PC-3 (cell line): ENCODE data around the gene RAD17. TPM values are rescaled to one million over a fixed set of nuclear protein-coding genes. Genes with fewer than 3 reads are reported as not detected.
"Not testable (repeated sequence)": the region's sequence is repeated elsewhere in the genome, so short reads cannot be mapped to it uniquely, and the experiment has no call there.

Experiments
- ATAC-seq: fragments of 200-7000 bp; cut with Tn5 transposase; 2 replicates; pipeline ENCODE4 v1.9.1; 2020; ENCODE audit warnings: mild to moderate bottlenecking, moderate library complexity
- BruUV-seq: library from RNA; stranded (reverse); fragments of 400-500 nt; replicated peaks from 2 replicates; lab custom pipeline; 2021; lab: Mats Ljungman, UMichigan
- CTCF ChIA-PET: fragments of 300-600 bp; sonication (Branson Sonifier 250); formaldehyde crosslinking; loops from one replicate; lab custom pipeline; 2022; ENCODE audit warnings: antibody characterized with exemption; lab: Charles Lee
- POLR2A ChIA-PET: fragments of 300-600 bp; sonication (Branson Sonifier 250); formaldehyde crosslinking; loops from one replicate; lab custom pipeline; 2022; ENCODE audit warnings: antibody characterized with exemption; ENCODE audit not compliant: unreplicated experiment; lab: Charles Lee
- DNase-seq: peaks from one replicate; pipeline ENCODE4 v3.0.0-alpha.2; 2015
- H2AFZ ChIP-seq: fragments of 300-600 bp; sonication (generic); 2 replicates; pipeline ENCODE4 v1.6.0; 2016; ENCODE audit warnings: antibody characterized with exemption, low read length
- H3F3A ChIP-seq: fragments of 300-600 bp; sonication (generic); one replicate; pipeline ENCODE4 v1.6.0; 2017; ENCODE audit warnings: antibody characterized with exemption, low read length, control low read depth, mild to moderate bottlenecking; ENCODE audit not compliant: unreplicated experiment
- H3K27ac ChIP-seq: fragments of 300-600 bp; sonication (generic); 2 replicates; pipeline ENCODE4 v1.5.1; 2016; ENCODE audit warnings: mild to moderate bottlenecking, low read length
- H3K27me3 ChIP-seq: fragments of 300-600 bp; sonication (generic); 2 replicates; pipeline ENCODE4 v1.6.1; 2016; ENCODE audit warnings: low read length, mixed read lengths
- H3K36me3 ChIP-seq: fragments of 300-600 bp; sonication (generic); 2 replicates; pipeline ENCODE4 v1.6.1; 2016; ENCODE audit warnings: low read depth, mixed run types, low read length, mixed read lengths
- H3K4me1 ChIP-seq: fragments of 300-600 bp; sonication (generic); 2 replicates; pipeline ENCODE4 v1.5.1; 2016; ENCODE audit warnings: low read length; ENCODE audit not compliant: insufficient read depth
- H3K4me2 ChIP-seq: fragments of 300-600 bp; sonication (generic); 2 replicates; pipeline ENCODE4 v1.6.0; 2016; ENCODE audit warnings: low read length
- H3K4me3 ChIP-seq: fragments of 300-600 bp; sonication (generic); 2 replicates; pipeline ENCODE4 v1.5.1; 2016; ENCODE audit warnings: mild to moderate bottlenecking, low read length, mixed read lengths
- H3K79me2 ChIP-seq: fragments of 300-600 bp; sonication (generic); 2 replicates; pipeline ENCODE4 v1.6.1; 2017; ENCODE audit warnings: low read length, mixed read lengths
- H3K9ac ChIP-seq: fragments of 300-600 bp; sonication (generic); 2 replicates; pipeline ENCODE4 v1.6.0; 2016; ENCODE audit warnings: mild to moderate bottlenecking, low read length
- H3K9me2 ChIP-seq: fragments of 300-600 bp; sonication (generic); replicated peaks from 2 replicates; pipeline ENCODE4 v1.6.1; 2016; ENCODE audit warnings: mixed run types, low read length, mixed read lengths
- H3K9me3 ChIP-seq: fragments of 300-600 bp; sonication (generic); 2 replicates; pipeline ENCODE4 v1.6.1; 2016; ENCODE audit warnings: low read length, mixed read lengths
- H4K20me1 ChIP-seq: fragments of 300-600 bp; sonication (generic); 2 replicates; pipeline ENCODE4 v1.6.1; 2016; ENCODE audit warnings: low read length, mixed read lengths
- EZH2 ChIP-seq: fragments of 300-600 bp; sonication (generic); IDR thresholded peaks from one replicate; pipeline ENCODE4 v1.6.1; 2017; ENCODE audit warnings: antibody characterized with exemption, mild to moderate bottlenecking, low read length; ENCODE audit not compliant: unreplicated experiment
- EZH2phosphoT487 ChIP-seq: fragments of 300-600 bp; sonication (generic); IDR thresholded peaks from 2 replicates; pipeline ENCODE4 v1.6.1; 2018; ENCODE audit warnings: mild to moderate bottlenecking, antibody characterized with exemption, low read length, borderline replicate concordance
- intact Hi-C: fragments of 100-400 bp; cut with micrococcal nuclease; formaldehyde crosslinking; loops from 2 replicates; pipeline ENCODE4 v1.9.0; 2023
- total RNA-seq: library from RNA; depleted of rRNA; stranded (reverse); fragments of >200 nt; gene quantifications from 2 replicates; pipeline ENCODE4 v1.2.3, GENCODE V29; 2014
- TF ChIP-seq, protein P1 (sequence below): fragments of 300-600 bp; sonication (generic); conservative IDR thresholded peaks from 2 replicates; pipeline ENCODE4 v1.5.1; 2017; ENCODE audit warnings: antibody characterized with exemption, low read depth, mild to moderate bottlenecking, low read length

The RAD17 gene
- total RNA-seq, 1 experiment from 2014 or later: 13.5 TPM

- H3K79me2 ChIP-seq: no peaks in the 10 kb centered on the region
- TF ChIP-seq EZH2 (no peak), EZH2phosphoT487 (no peak)
- TF ChIP-seq, protein P1, sequence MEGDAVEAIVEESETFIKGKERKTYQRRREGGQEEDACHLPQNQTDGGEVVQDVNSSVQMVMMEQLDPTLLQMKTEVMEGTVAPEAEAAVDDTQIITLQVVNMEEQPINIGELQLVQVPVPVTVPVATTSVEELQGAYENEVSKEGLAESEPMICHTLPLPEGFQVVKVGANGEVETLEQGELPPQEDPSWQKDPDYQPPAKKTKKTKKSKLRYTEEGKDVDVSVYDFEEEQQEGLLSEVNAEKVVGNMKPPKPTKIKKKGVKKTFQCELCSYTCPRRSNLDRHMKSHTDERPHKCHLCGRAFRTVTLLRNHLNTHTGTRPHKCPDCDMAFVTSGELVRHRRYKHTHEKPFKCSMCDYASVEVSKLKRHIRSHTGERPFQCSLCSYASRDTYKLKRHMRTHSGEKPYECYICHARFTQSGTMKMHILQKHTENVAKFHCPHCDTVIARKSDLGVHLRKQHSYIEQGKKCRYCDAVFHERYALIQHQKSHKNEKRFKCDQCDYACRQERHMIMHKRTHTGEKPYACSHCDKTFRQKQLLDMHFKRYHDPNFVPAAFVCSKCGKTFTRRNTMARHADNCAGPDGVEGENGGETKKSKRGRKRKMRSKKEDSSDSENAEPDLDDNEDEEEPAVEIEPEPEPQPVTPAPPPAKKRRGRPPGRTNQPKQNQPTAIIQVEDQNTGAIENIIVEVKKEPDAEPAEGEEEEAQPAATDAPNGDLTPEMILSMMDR: no peak
- H3K9me3 ChIP-seq: no peaks in the 10 kb centered on the region
- H4K20me1 ChIP-seq: no peaks in the 10 kb centered on the region
- DNase-seq (peak; percentile 14), ATAC-seq (peak; percentile 27; the same call in 1 of the 2 replicates)
- peak overlapping the region; percentile 46 for H3K27ac ChIP-seq
- ChIA-PET POLR2A (interaction anchor here (0.7 kb wide), 1 partner anchor 387 kb away, joined by 4 read pairs; no protein-coding TSS in a partner anchor), CTCF (no interaction called here)
- no peaks in the 10 kb centered on the region for H3F3A ChIP-seq
- intact Hi-C loops: loop anchor here (5.0 kb wide), 1 partner anchor 40 kb away; the partner anchor contains the start of gene OCLN
- no peaks in the 10 kb centered on the region for H3K36me3 ChIP-seq
- peak overlapping the region; percentile 73 for H3K4me2 ChIP-seq
- H2AFZ ChIP-seq: peak overlapping the region; percentile 33; the same call in 1 of the 2 replicates
- no peaks in the 10 kb centered on the region for H3K27me3 ChIP-seq
- H3K9ac ChIP-seq: no peak overlapping the region
- 0 out of 2 replicates have a peak overlapping the region, but pooled peaks have one; percentile 22 for H3K4me3 ChIP-seq
- no TSS peak for BruUV-seq
- no peaks in the 10 kb centered on the region for H3K9me2 ChIP-seq
- H3K4me1 ChIP-seq: peaks cover 18% of the 10 kb centered on the region
Measured at GRCh38 chr5:69451941-69452647, 82.5 kb downstream of the RAD17 start.

DNA sequence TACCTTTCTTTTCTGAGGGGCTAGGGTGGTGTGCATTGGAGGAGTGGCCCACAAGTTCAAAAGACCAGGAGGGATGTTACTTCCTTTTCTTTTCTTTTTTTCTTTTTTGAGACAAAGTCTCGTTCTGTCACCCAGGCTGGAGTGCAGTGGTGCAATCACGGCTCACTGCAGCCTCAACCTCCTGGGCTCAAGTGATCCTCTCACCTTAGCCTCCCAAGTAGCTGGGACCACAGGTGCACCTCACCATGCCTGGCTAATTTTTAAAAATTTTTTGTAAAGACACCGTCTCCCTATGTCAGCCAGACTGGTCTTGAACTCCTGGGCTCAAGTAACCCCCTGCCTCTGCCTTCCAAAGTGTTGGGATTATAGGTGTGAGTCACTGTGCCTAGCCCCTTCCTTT, 83.9 kb downstream of the RAD17 start:
- H3K9me3 ChIP-seq, H3K4me3 ChIP-seq, CTCF ChIA-PET, H3K4me2 ChIP-seq, H3F3A ChIP-seq, H4K20me1 ChIP-seq, BruUV-seq, H2AFZ ChIP-seq, H3K9me2 ChIP-seq, ATAC-seq, H3K79me2 ChIP-seq, H3K9ac ChIP-seq, H3K36me3 ChIP-seq, DNase-seq, H3K27ac ChIP-seq, POLR2A ChIA-PET, H3K27me3 ChIP-seq: not testable (repeated sequence)
- intact Hi-C loops: loop anchor here (5.0 kb wide), 1 partner anchor 39 kb away; the partner anchor contains the start of gene OCLN
- H3K4me1 ChIP-seq: peaks cover 18% of the 10 kb centered on the region

- Histone ChIP-seq H3F3A (no peaks in the 10 kb centered on the region), H3K4me2 (no peak overlapping the region), H3K27me3 (no peaks in the 10 kb centered on the region), H3K9me3 (no peaks in the 10 kb centered on the region), H3K4me1 (peaks cover 14% of the 10 kb centered on the region), H3K9ac (no peak overlapping the region), H2AFZ (no peak overlapping the region), H3K27ac (no peak overlapping the region), H4K20me1 (no peaks in the 10 kb centered on the region), H3K36me3 (no peaks in the 10 kb centered on the region), H3K79me2 (no peaks in the 10 kb centered on the region), H3K9me2 (no peaks in the 10 kb centered on the region), H3K4me3 (no peak overlapping the region)
- intact Hi-C loops: loop anchor here (5.0 kb wide), 1 partner anchor 38 kb away; the partner anchor contains the start of gene OCLN
- ChIA-PET CTCF (no interaction called here), POLR2A (no interaction called here)
- ATAC-seq (no peak), DNase-seq (no peak)
- BruUV-seq: no TSS peak
- no peak for TF ChIP-seq EZH2phosphoT487
- TF ChIP-seq, protein P1: no peak
- no peak for TF ChIP-seq EZH2
Measured at GRCh38 chr5:69454460-69455249, 85.0 kb downstream of the RAD17 start.

GRCh38 chr5:69455428-69455988, 85.9 kb downstream of the RAD17 start:
- H3K36me3 ChIP-seq, H3K9ac ChIP-seq, H3K27ac ChIP-seq, ATAC-seq, H3K4me1 ChIP-seq, H3F3A ChIP-seq, H3K79me2 ChIP-seq, H3K4me3 ChIP-seq, CTCF ChIA-PET, H3K9me3 ChIP-seq, POLR2A ChIA-PET, intact Hi-C loops, H3K9me2 ChIP-seq, H4K20me1 ChIP-seq, H2AFZ ChIP-seq, H3K4me2 ChIP-seq, H3K27me3 ChIP-seq, DNase-seq, BruUV-seq: not testable (repeated sequence)
